HG02588 (cell line): ENCODE measurements around the gene SDF4.

Experiments used
- ATAC-seq: cut with Tn5 transposase; IDR thresholded peaks from one replicate; pipeline ENCODE4 v1.9.1; 2021; ENCODE audit warnings: mild to moderate bottlenecking, moderate library complexity; ENCODE audit not compliant: unreplicated experiment

The SDF4 gene

DNA sequence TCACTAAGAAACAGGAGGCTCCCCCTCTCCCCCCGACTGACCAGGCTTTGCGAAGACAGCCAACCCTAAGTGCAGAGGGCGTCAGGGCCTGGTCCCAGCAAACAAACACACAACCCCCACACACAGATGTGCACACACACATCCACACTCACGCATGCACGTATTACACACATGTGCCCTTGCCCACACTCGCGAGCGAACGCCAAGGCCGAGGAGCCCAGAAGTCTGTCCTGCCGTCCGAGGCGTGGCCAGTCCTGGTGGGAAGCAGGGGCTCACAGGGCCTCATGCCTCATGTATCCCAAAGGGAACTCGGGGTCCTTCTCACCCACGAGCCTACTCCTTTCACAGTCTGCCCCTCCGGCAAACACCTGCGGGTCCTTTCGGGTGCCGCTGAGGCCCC, 2.0 kb downstream of the SDF4 start:
- no peak for ATAC-seq

DNA sequence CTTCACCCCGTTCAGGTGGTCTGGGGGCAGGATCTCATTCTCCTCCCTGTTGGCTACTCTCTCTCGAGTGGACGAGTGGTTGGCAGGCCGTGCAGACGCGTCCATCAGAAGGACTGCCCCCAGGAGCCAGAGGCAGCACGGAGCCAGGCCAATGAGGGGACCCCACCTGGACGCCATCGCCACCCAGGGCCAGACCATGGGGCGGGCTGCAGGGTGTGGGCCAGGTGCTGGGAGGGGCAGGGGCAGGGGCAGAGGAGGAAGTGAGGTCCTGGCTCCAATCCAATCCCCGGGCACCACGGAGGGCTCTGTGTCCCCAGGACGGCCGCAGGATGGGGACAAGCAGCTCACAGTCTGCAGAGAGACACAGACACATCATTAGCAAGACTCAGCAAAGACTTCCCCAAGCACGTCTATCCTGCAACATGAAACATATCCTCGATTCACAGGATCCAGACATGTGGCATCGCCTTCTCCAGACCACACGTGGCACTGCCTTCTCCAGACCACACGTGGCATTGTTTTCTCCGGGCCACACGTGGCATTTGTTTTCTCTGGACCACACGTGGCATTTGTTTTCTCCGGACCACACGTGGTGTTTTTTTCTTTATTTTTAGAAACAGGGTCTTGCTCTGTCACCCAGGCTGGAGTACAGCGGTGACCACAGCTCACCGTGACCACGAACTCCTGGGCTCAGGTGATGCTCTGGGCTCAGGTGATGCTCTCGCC, 3.0 kb downstream of the SDF4 start:
- ATAC-seq: no peak

GRCh38 chr1:1228187-1228586, 3.6 kb downstream of the SDF4 start:
- no peak for ATAC-seq

GRCh38 chr1:1227386-1227785, 4.4 kb downstream of the SDF4 start:
- ATAC-seq: no peak

DNA sequence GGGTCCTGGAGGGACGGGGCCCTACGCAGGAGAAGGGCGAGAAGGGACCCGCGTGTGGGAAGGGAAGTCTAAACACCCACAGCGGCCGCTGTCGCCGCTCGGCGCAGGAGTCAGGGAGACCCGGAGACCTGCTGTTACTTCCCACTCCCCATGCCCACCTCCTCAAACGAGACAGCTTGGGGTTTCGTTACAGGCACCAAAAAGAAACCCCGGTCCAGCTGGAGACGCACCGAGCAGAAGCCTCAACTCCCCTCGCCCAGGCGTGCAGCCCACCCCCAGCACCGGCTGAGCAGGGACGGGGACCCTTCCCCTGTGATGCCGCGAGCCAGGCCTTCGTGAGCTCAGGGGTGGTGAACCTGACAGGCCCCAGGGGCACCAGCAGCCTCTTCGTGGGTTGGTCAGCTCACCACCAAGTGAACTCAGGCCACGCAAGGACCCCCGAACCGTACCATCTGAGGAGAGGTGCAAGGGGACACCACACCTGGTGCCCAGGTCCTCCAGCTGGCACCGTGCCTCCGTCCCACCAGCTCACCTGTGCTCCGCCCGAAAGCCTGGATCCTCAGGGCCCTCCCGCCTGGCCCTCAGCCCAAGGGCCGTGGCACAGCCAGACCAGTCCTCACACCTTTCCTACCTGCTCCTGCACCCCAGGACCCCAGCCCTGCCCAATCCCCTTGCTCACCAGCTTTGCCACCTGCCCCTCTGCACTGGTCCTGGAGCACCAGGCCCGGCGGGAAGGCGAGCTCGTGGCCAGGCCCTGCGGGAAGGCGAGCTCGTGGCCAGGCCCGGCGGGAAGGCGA, 5.0 kb downstream of the SDF4 start:
- no peak for ATAC-seq

DNA sequence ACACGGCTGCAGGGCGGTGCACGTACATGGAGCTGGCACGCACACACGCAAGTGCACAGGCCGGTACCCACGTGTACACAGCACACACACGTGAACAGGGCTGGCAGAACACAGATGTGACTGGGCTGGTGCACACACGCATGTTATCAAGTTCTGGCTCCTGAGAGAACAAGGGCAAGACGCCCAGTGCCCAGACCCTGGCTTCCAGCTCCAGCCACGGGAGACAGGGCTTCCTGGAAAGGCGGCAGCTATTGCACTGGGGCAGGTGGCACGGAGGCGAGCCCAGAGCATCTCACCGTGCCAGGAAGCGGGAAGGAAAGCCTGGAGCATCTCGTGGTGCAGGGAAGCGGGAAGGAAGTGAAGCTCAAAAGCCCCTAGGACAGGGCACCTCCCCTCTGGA, 5.9 kb downstream of the SDF4 start:
- ATAC-seq: no peak

GRCh38 chr1:1225238-1225845, 6.5 kb downstream of the SDF4 start:
- no peak for ATAC-seq

GRCh38 chr1:1223891-1224290, 7.9 kb downstream of the SDF4 start:
- no peak for ATAC-seq

GRCh38 chr1:1223321-1223720, 8.5 kb downstream of the SDF4 start:
- ATAC-seq: no peak

- no peak for ATAC-seq
Observed at GRCh38 chr1:1222575-1223225, 9.1 kb downstream of the SDF4 start.

- no peak for ATAC-seq
Observed at GRCh38 chr1:1221887-1222574, 9.8 kb downstream of the SDF4 start.

DNA sequence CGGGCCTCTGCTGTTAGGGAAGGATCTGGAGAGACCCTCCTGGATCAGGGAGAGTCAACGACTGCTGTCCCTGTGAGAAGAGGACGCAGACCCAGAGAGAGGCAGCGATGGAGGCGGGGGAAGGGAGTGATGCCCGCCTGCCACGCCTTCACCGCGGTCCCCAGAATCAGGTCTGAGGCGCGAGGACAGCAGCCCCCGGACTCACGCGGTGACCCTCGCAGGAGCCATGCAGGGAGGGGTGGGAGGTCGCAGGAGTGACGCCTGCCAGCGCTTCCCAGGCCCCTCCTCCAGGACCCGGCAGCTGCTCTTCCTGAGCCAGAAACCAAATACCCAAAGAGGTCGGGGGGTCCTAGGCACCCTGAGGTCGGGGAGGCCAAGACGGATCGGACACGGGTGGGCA, 11.6 kb downstream of the SDF4 start:
- no peak for ATAC-seq

DNA sequence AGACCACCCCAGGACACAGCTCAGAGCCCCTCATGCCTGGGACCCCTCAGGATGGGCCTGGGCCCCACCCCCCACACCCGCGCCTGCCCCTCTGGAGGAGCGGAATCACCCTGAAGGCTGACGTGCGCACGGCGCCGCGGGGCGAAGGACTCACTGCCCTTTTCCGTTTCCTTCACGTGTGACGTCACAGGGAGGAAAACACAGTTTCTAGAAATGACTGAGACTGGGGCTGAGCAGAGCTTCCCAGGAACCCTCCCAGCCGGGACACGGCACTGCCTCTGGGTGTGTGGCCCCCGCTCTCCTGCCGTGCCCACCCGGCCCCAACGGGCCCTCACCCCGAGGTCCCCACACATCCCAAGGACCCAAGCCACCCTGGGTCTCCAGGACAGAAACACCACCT, 12.5 kb downstream of the SDF4 start:
- no peak for ATAC-seq

DNA sequence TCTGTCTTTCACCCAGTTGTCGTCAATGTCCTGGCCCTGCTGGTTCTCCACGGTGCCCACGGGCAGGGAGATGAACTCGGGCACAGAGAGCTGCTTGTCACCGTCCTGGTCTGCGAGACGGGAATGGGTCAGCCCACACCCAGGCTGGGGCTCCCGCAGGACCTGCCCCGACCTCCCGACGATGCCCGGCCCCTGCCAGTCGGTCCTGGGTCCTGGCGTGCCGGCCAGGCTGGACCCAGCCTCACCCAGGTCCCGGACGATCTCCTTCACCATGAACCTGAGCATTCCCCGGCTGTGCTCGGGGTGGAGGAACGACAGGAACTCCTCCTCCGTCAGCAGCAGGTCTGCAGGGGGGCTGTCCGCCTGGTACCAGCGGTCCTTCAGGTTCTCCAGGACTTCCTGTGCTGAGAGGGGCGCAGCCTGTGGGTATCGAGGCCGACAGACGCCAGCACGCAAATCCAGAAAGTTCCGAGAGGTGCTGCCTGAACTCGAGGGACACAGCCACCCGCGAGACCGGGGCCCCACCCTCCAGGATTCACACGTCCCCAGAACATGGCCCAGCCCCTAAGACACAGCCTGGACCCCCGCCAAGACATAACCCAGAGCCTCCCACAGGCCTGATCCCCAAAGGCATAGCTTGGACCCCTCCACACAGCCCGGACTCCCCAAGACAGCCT, 13.1 kb downstream of the SDF4 start:
- ATAC-seq: no peak

DNA sequence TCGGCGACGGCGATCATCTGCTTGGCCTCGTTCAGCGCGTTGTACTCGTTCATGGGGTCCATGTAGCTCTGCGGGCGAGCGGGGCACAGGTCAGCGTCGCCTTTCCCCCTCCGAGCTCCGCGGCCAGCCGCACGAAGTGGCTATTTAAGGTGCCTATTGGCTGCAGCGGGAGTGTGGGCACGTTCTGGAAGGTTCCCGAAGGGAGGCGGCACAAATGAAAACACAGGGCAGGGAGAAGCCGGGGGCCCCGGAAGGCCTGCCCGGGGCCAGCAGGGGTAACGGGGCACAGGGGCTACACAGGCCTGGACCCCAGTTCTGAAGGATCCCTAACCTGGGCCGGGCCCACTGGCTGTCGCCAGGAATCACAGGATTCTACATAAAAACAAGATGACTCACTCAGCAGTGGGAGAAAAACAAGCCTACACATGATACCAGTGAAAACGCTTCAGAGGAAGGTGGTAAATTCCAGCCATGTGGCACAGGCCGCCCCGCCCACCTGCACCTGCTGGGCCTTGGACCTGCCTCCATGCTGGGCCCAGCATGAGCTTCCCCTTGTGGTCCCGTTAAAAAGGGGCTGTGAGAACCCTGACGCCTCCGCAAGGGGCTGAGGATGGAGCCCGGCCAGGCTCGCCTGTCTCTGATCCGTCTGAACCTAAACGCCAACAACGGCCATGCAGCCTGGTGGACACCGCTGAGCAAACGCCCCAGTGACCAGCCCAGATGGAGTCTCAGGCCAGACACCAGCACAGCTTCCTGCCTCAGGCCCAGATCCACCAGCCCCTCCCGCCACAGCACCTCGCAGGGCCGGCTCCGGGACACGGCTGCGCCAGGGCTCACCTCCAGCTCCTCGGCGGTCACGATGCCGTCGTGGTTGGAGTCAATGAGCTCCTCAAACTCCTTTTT, 13.9 kb downstream of the SDF4 start:
- no peak for ATAC-seq

DNA sequence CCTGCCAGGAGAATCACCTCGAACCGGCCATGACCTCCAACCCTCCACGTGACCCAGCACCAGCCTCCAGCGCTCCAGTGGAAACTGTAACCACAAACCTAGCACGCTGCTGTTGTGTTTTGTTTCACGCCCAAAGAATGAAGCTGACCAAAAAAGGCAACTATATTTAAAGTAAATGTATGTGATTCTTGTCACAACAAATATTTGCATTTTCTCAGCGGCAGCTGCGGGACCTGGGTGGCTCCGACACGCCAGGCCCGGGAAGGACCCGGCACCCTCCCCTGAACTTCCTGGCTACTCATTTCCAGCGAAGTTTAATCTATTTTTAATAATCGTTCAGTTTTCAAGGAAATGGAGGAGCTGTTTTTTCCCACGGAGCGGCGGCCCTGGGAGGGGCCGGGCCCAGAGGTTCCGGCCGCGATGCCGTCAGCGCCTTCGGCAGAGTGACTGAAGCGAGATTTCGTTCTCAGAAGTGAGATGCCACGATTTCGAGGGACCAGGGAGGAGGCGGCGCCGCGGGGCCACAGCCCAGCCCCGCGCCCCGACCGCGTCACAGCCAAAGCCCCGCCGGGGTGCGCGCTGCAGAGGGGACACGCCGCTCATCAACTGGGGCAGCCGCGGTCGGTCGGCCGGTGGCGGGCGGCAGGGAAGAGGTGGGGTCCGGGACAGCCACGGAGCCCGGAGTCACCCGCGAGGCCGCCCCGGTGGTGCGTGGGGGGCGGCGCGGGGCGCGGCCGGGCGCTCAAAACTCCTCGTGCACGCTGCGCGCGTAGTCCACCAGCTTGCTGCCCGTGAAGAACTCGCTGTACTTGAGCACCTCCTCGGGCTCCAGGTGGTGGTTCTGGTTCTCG, 14.8 kb downstream of the SDF4 start:
- ATAC-seq: no peak

DNA sequence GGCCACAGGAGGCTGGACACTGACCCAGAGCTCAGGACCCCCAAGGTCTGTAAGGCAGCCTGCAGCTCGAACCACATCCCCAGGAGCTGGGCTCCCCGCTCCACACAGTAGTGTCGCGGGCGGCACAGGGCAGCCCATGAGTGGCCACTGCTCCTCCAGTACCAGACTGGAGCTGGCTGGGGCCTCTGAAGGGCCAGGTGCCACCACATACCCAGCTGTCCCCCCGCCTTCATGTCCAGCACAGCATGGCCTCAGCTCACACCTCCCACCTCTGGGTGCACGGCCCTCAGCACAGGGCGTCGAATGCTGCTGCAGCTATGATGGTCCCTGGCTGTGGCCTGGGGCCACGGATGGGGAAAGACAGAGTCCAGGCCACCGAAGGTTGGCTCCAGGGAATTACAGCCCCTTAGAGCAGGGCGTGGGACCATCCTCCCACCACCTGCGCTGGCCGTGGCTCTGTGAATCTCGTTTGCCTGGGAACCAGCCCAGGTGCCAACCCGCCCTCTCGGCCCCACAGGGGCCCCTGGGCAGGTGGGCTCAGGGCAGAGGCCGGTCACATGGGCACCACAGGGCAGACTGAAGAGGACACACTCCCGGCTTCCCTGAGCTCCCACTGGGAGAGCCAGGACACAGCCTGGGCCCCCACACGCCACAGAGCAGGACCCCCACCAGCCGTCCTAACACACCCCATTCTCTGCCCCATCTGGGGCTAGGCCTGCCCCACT, 15.8 kb downstream of the SDF4 start:
- no peak for ATAC-seq
